KMS-11 (cell line): ENCODE results near the gene MKKS.
"Not testable (repeated sequence)": the region's sequence is repeated elsewhere in the genome, so short reads cannot be mapped to it uniquely, and the experiment has no call there.

ENCODE experiments used
- H2AFZ ChIP-seq: fragments of 200-600 bp; sonication (generic); 2 replicates; pipeline ENCODE4 v1.6.1; 2016; ENCODE audit warnings: antibody characterized with exemption, mixed run types, low read depth
- H3K27ac ChIP-seq: fragments of 200-600 bp; sonication (generic); 2 replicates; pipeline ENCODE4 v1.6.1; 2016; ENCODE audit warnings: mild to moderate bottlenecking, mixed run types
- H3K27me3 ChIP-seq: fragments of 200-600 bp; sonication (generic); 2 replicates; pipeline ENCODE4 v1.6.1; 2017; ENCODE audit warnings: mild to moderate bottlenecking, low read depth, mixed run types, moderate library complexity; ENCODE audit not compliant: insufficient read depth
- H3K36me3 ChIP-seq: fragments of 200-600 bp; sonication (generic); 2 replicates; pipeline ENCODE4 v1.6.1; 2017; ENCODE audit warnings: mild to moderate bottlenecking, mixed run types; ENCODE audit not compliant: insufficient read depth
- H3K4me1 ChIP-seq: fragments of 200-600 bp; sonication (generic); 2 replicates; pipeline ENCODE4 v1.6.1; 2016; ENCODE audit warnings: mild to moderate bottlenecking, low read depth, mixed run types; ENCODE audit not compliant: poor library complexity, severe bottlenecking
- H3K4me2 ChIP-seq: fragments of 200-600 bp; sonication (generic); 2 replicates; pipeline ENCODE4 v1.7.0; 2016; ENCODE audit warnings: mild to moderate bottlenecking, mixed run types
- H3K4me3 ChIP-seq: fragments of 200-600 bp; sonication (generic); IDR thresholded peaks from 2 replicates; pipeline ENCODE4 v1.6.1; 2017; ENCODE audit warnings: low read depth, low read length, mixed read lengths; ENCODE audit not compliant: insufficient read depth
- H3K79me2 ChIP-seq: fragments of 200-600 bp; sonication (generic); 2 replicates; pipeline ENCODE4 v1.6.1; 2016; ENCODE audit warnings: low read depth, mixed run types; ENCODE audit not compliant: insufficient read depth
- H3K9ac ChIP-seq: fragments of 200-600 bp; sonication (generic); 2 replicates; pipeline ENCODE4 v1.6.1; 2016; ENCODE audit warnings: mild to moderate bottlenecking, mixed run types
- H4K20me1 ChIP-seq: fragments of 200-600 bp; sonication (generic); 2 replicates; pipeline ENCODE4 v1.6.1; 2016; ENCODE audit warnings: mild to moderate bottlenecking, mixed run types; ENCODE audit not compliant: insufficient read depth
- CTCF ChIP-seq: fragments of 200-600 bp; sonication (generic); conservative IDR thresholded peaks from 2 replicates; pipeline ENCODE4 v1.6.1; 2017; ENCODE audit warnings: low read depth, mild to moderate bottlenecking, antibody characterized with exemption, low read length, moderate library complexity, mixed read lengths

Gene MKKS

DNA sequence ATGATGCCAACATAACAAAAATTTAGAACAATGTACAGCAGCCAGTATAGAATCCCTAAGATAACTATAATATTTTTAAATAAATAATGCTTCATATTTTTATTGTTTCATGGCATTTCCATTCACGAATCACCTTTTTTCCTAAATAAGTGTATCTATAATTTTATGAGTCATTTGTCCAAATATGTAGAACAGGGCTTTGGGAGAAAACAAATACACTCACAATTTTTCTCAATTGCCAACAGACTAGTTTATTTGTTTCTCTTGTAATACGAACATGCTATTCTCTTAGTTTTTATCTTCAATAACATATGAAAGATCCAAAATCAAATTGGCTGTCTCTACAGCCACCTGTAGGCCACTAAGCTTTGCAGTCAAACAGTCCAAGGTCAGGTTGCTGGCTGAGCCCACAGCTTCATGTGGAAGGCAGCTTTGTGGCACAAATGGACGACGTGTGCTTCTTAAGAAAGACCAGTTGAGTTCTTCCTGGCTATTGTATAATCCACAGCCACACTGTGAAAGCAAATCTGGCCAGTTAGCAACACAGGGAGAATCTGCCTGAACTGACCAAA lies 29.0 kb downstream of the MKKS start:
- TF ChIP-seq CTCF: no peak
- Histone ChIP-seq H3K4me1 (no peaks in the 10 kb centered on the region), H2AFZ (no peak overlapping the region), H3K27me3 (no peaks in the 10 kb centered on the region), H4K20me1 (no peaks in the 10 kb centered on the region), H3K36me3 (no peaks in the 10 kb centered on the region), H3K4me3 (no peak overlapping the region), H3K4me2 (no peak overlapping the region), H3K79me2 (no peaks in the 10 kb centered on the region), H3K9ac (no peak overlapping the region), H3K27ac (no peak overlapping the region)

GRCh38 chr20:10404023-10404628 lies 29.9 kb downstream of the MKKS start:
- Histone ChIP-seq H3K4me3 (no peak overlapping the region), H4K20me1 (no peaks in the 10 kb centered on the region), H3K36me3 (no peaks in the 10 kb centered on the region), H3K79me2 (no peaks in the 10 kb centered on the region), H2AFZ (no peak overlapping the region), H3K4me2 (no peak overlapping the region), H3K27me3 (no peaks in the 10 kb centered on the region), H3K4me1 (no peaks in the 10 kb centered on the region), H3K27ac (no peak overlapping the region), H3K9ac (no peak overlapping the region)
- no peak for TF ChIP-seq CTCF

GRCh38 chr20:10402938-10403608 lies 30.9 kb downstream of the MKKS start:
- Histone ChIP-seq H3K4me2 (no peak overlapping the region), H3K4me3 (no peak overlapping the region), H3K4me1 (no peaks in the 10 kb centered on the region), H3K27me3 (no peaks in the 10 kb centered on the region), H3K27ac (no peak overlapping the region), H3K9ac (no peak overlapping the region), H3K36me3 (no peaks in the 10 kb centered on the region), H2AFZ (no peak overlapping the region), H3K79me2 (no peaks in the 10 kb centered on the region), H4K20me1 (no peaks in the 10 kb centered on the region)
- TF ChIP-seq CTCF: no peak

GRCh38 chr20:10398834-10399369 lies 35.1 kb downstream of the MKKS start:
- no peak for TF ChIP-seq CTCF
- Histone ChIP-seq H2AFZ (no peak overlapping the region), H3K27me3 (no peaks in the 10 kb centered on the region)

DNA sequence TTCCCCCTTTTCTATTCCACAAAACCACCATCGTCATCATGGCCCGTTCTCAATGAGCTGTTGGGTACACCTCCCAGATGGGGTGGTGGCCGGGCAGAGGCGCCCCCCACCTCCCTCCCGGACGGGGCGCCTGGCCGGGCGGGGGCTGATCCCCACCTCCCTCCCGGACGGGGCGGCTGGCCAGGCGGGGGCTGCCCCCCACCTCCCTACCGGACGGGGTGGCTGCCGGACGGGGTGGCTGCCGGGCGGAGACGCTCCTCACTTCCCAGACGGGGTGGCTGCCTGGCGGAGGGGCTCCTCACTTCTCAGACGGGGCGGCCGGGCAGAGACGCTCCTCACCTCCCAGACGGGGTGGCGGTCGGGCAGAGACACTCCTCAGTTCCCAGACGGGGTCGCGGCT lies 39.3 kb downstream of the MKKS start:
- H3K4me2 ChIP-seq, H3K27me3 ChIP-seq: not testable (repeated sequence)

More at GRCh38 chr20:10398834-10399369, 35.1 kb downstream of the MKKS start:
- Histone ChIP-seq H3K79me2 (no peaks in the 10 kb centered on the region), H3K4me2 (no peak overlapping the region), H3K36me3 (no peaks in the 10 kb centered on the region), H3K27ac (no peak overlapping the region), H4K20me1 (no peaks in the 10 kb centered on the region), H3K4me3 (no peak overlapping the region), H3K4me1 (no peaks in the 10 kb centered on the region), H3K9ac (no peak overlapping the region)

More for the DNA sequence above, 39.3 kb downstream of the MKKS start:
- H3K27ac ChIP-seq, H2AFZ ChIP-seq, H4K20me1 ChIP-seq, H3K4me3 ChIP-seq, H3K36me3 ChIP-seq, H3K4me1 ChIP-seq, H3K9ac ChIP-seq, H3K79me2 ChIP-seq: not testable (repeated sequence)
